ENCODE results near the gene XK.

XK gene

GRCh38 chrX:37745835-37746217 is 60.2 kb downstream of the XK start:
- Histone ChIP-seq H3K4me2 (ENCODE audit: low read length) (peak overlapping the region; percentile 3; the same call in 1 of the 2 replicates), H3K36me3 (ENCODE audit: insufficient read depth, low read length) (no peaks in the 10 kb centered on the region), H3K27ac (ENCODE audit: low read depth, low read length, poor library complexity, severe bottlenecking) (peak overlapping the region; percentile 77), H3K9me3 (ENCODE audit: low read length) (no peaks in the 10 kb centered on the region), H3K9me2 (ENCODE audit: low read depth, low read length) (no peaks in the 10 kb centered on the region), H2AFZ (ENCODE audit: low read length) (no peak overlapping the region; the same call in 1 of the 2 replicates), H4K20me1 (ENCODE audit: insufficient read depth, low read length) (no peaks in the 10 kb centered on the region), H3K9ac (ENCODE audit: low read length) (peak overlapping the region; percentile 5; the same call in 1 of the 2 replicates), H3K27me3 (ENCODE audit: insufficient read depth, low read length) (no peaks in the 10 kb centered on the region), H3K4me3 (ENCODE audit: low read depth, low read length, poor library complexity, severe bottlenecking) (no peak overlapping the region), H3F3A (ENCODE audit: insufficient read depth, low read length) (no peaks in the 10 kb centered on the region), H3K79me2 (ENCODE audit: insufficient read depth, low read length) (no peaks in the 10 kb centered on the region), H3K4me1 (ENCODE audit: insufficient read depth, low read length, severe bottlenecking) (peaks cover 19% of the 10 kb centered on the region)
- no peak for TF ChIP-seq CTCF (IDR thresholded peaks at IDR 0.05; ENCODE audit: low read length)
- no peak for TF ChIP-seq EZH2 (IDR thresholded peaks at IDR 0.05; ENCODE audit: borderline replicate concordance, low read length)

GRCh38 chrX:37746218-37746941 is 60.8 kb downstream of the XK start:
- H3K9me2 ChIP-seq (ENCODE audit: low read depth, low read length), result no peaks in the 10 kb centered on the region
- H3K79me2 ChIP-seq (ENCODE audit: insufficient read depth, low read length), result no peaks in the 10 kb centered on the region
- H3K4me3 ChIP-seq (ENCODE audit: low read depth, low read length, poor library complexity, severe bottlenecking), result no peak overlapping the region
- peak overlapping the region; percentile 15; the same call in 1 of the 2 replicates for H3K4me2 ChIP-seq (ENCODE audit: low read length)
- H3K36me3 ChIP-seq (ENCODE audit: insufficient read depth, low read length), result no peaks in the 10 kb centered on the region
- peak overlapping the region; percentile 44; the same call in 1 of the 2 replicates for H2AFZ ChIP-seq (ENCODE audit: low read length)
- no peaks in the 10 kb centered on the region for H3K9me3 ChIP-seq (ENCODE audit: low read length)
- H3K9ac ChIP-seq (ENCODE audit: low read length), result peak overlapping the region; percentile 5; the same call in 1 of the 2 replicates
- TF ChIP-seq CTCF (IDR thresholded peaks at IDR 0.05; ENCODE audit: low read length) (no peak), EZH2 (IDR thresholded peaks at IDR 0.05; ENCODE audit: borderline replicate concordance, low read length) (no peak)
- no peaks in the 10 kb centered on the region for H4K20me1 ChIP-seq (ENCODE audit: insufficient read depth, low read length)
- peaks cover 19% of the 10 kb centered on the region for H3K4me1 ChIP-seq (ENCODE audit: insufficient read depth, low read length, severe bottlenecking)
- no peaks in the 10 kb centered on the region for H3F3A ChIP-seq (ENCODE audit: insufficient read depth, low read length)
- H3K27me3 ChIP-seq (ENCODE audit: insufficient read depth, low read length), result no peaks in the 10 kb centered on the region
- H3K27ac ChIP-seq (ENCODE audit: low read depth, low read length, poor library complexity, severe bottlenecking), result peak overlapping the region; percentile 77

- TF ChIP-seq EZH2 (IDR thresholded peaks at IDR 0.05; ENCODE audit: borderline replicate concordance, low read length) (no peak), CTCF (IDR thresholded peaks at IDR 0.05; ENCODE audit: low read length) (no peak)
- Histone ChIP-seq H3K9me3 (ENCODE audit: low read length) (no peaks in the 10 kb centered on the region), H3K9ac (ENCODE audit: low read length) (no peak overlapping the region), H3K27ac (ENCODE audit: low read depth, low read length, poor library complexity, severe bottlenecking) (peak overlapping the region; percentile 77), H2AFZ (ENCODE audit: low read length) (no peak overlapping the region), H3K4me2 (ENCODE audit: low read length) (no peak overlapping the region), H3K27me3 (ENCODE audit: insufficient read depth, low read length) (no peaks in the 10 kb centered on the region), H3K9me2 (ENCODE audit: low read depth, low read length) (no peaks in the 10 kb centered on the region), H3K4me1 (ENCODE audit: insufficient read depth, low read length, severe bottlenecking) (peaks cover 19% of the 10 kb centered on the region), H3F3A (ENCODE audit: insufficient read depth, low read length) (no peaks in the 10 kb centered on the region), H3K79me2 (ENCODE audit: insufficient read depth, low read length) (no peaks in the 10 kb centered on the region), H3K4me3 (ENCODE audit: low read depth, low read length, poor library complexity, severe bottlenecking) (no peak overlapping the region), H4K20me1 (ENCODE audit: insufficient read depth, low read length) (no peaks in the 10 kb centered on the region), H3K36me3 (ENCODE audit: insufficient read depth, low read length) (no peaks in the 10 kb centered on the region)
These were observed 61.4 kb downstream of the XK start for GRCh38 chrX:37746951-37747350.
